BJ (cell line): ENCODE data around the gene ADGRG3. TPM values are rescaled to one million over a fixed set of nuclear protein-coding genes. Genes with fewer than 3 reads are reported as not detected.

Source experiments
- CTCF ChIA-PET: fragments of 350-600 bp; formaldehyde crosslinking; extraction: SDS; loops from one replicate; lab custom pipeline; 2021; ENCODE audit warnings: antibody characterized with exemption, inconsistent platforms; lab: Yijun Ruan, JAX
- POLR2A ChIA-PET: fragments of 300-600 bp; sonication (Branson Sonifier 250); formaldehyde crosslinking; extraction: SDS; loops from one replicate; lab custom pipeline; 2021; ENCODE audit warnings: antibody characterized with exemption; lab: Charles Lee
- DNase-seq: peaks from one replicate; pipeline ENCODE4 v3.0.0-alpha.2; 2011; ENCODE audit warnings: low read depth
- H3K27me3 ChIP-seq: 2 replicates; pipeline ENCODE4 v1.6.0; 2011; ENCODE audit warnings: low read length; ENCODE audit not compliant: control insufficient read depth, insufficient read depth
- H3K36me3 ChIP-seq: 2 replicates; pipeline ENCODE4 v1.5.1; 2011; ENCODE audit warnings: low read length; ENCODE audit not compliant: control insufficient read depth, insufficient read depth
- H3K4me3 ChIP-seq: 2 replicates; pipeline ENCODE4 v1.5.1; 2011; ENCODE audit warnings: low read depth, mild to moderate bottlenecking, control low read depth, low read length
- polyA plus RNA-seq: library from polyadenylated mRNA; depleted of rRNA; stranded (reverse); fragments of >200 nt; gene quantifications from 2 replicates; pipeline ENCODE4 v1.2.3, GENCODE V29; 2011
- TF ChIP-seq, protein P1 (sequence below): IDR thresholded peaks from 2 replicates; pipeline ENCODE4 v1.5.1; 2011; ENCODE audit warnings: low read depth, mild to moderate bottlenecking, control low read depth, inconsistent platforms, low read length, moderate library complexity; ENCODE audit not compliant: insufficient read depth

The ADGRG3 gene
- polyA plus RNA-seq, 1 experiment: not detected

DNA sequence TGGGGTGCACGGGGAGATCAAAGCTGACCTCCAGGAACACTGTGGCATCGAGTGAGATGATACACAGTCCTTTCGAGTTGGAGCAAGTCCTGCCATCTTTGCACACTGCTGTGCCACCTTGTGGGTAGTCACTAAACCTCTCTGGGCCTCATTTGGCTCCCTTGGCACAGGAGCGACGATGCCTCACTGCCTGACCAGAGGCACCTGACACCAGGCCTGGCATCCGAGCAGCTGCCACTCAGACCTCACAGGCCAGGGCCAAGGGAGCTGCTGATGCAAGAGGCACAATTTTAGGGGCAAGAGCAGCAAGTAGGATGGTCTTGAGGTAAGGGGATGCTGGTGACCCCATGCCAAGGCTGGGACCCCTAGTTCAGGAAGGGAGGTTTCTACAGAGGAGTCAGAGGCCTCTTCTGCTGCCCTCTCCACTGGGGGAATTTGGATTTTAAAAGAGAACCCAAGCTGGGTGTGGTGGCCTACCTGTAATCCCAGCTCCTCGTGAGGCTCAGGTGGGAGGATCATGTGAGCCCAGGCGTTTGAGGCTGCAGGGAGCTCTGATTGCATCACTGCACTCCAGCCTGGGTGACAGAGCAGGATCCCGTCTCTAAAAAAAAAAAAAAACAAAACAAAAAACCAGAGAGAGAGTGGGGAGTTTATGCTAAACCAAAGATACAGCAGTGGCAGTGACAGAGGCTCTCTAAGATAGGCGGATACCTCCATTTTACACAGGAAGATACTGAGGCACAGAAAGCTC lies 46.4 kb upstream of the ADGRG3 start:
- Histone ChIP-seq H3K4me3 (no peak overlapping the region), H3K27me3 (no peaks in the 10 kb centered on the region), H3K36me3 (no peaks in the 10 kb centered on the region)
- ChIA-PET POLR2A (interaction anchor here (0.7 kb wide), 1 partner anchor 174 kb away, joined by 6 read pairs; the partner anchor contains the start of genes CIAPIN1 and COQ9), CTCF (interaction anchor here (0.9 kb wide), 1 partner anchor 28 kb away, joined by 3 read pairs; no protein-coding TSS in a partner anchor)
- TF ChIP-seq, protein P1, sequence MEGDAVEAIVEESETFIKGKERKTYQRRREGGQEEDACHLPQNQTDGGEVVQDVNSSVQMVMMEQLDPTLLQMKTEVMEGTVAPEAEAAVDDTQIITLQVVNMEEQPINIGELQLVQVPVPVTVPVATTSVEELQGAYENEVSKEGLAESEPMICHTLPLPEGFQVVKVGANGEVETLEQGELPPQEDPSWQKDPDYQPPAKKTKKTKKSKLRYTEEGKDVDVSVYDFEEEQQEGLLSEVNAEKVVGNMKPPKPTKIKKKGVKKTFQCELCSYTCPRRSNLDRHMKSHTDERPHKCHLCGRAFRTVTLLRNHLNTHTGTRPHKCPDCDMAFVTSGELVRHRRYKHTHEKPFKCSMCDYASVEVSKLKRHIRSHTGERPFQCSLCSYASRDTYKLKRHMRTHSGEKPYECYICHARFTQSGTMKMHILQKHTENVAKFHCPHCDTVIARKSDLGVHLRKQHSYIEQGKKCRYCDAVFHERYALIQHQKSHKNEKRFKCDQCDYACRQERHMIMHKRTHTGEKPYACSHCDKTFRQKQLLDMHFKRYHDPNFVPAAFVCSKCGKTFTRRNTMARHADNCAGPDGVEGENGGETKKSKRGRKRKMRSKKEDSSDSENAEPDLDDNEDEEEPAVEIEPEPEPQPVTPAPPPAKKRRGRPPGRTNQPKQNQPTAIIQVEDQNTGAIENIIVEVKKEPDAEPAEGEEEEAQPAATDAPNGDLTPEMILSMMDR: no peak
- DNase-seq: no peak

DNA sequence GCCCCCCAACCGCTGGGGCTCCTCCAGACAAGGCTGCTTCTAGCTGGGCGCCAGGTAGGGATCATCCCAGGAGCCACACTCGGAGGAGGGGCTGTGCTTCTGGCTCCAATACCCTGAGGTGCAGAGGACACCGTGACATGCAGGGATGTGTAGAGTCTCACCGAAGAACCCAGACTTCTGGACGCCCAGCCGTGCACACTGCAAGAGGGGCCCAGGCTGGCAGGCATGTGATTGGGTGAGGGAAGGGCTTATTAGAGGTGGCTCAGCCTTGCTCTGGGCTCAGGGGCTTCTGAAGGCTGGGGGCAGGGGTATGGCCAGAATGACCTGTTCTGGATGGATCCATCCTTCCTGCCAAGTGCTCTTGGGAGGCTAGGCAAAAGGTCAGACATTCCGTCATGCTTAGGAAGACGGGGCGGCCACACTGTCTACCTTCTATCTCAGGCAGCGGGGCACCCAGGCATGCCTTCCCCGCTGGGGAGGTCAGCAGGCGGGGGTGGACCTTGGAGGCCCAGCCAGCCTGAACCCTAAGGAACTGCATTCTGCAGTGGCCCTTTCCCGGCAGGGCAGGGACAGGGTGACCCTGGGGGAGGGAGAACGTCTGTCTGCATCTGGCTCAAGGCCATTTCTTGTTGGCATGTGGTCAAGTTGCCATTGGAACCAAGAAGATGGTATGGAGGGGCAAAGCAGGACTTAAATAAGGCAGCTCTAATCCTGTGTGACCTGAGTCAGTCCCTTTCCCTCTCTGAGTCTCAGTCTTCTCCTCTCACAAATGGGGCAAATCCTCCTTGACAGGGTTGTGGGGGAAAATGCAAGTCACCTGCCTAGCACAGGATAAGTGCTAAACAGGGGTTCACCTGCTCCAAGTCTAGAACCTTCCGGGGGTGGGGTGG lies 45.5 kb upstream of the ADGRG3 start:
- no peak for DNase-seq
- no peaks in the 10 kb centered on the region for H3K27me3 ChIP-seq
- TF ChIP-seq, protein P1: no peak
- no peak overlapping the region for H3K4me3 ChIP-seq
- CTCF ChIA-PET: interaction anchor here (0.9 to 2.1 kb wide), 5 partner anchors 21 to 31 kb away, joined by 3 to 8 read pairs (median 6); no protein-coding TSS in a partner anchor
- no peaks in the 10 kb centered on the region for H3K36me3 ChIP-seq
- POLR2A ChIA-PET: no interaction called here

DNA sequence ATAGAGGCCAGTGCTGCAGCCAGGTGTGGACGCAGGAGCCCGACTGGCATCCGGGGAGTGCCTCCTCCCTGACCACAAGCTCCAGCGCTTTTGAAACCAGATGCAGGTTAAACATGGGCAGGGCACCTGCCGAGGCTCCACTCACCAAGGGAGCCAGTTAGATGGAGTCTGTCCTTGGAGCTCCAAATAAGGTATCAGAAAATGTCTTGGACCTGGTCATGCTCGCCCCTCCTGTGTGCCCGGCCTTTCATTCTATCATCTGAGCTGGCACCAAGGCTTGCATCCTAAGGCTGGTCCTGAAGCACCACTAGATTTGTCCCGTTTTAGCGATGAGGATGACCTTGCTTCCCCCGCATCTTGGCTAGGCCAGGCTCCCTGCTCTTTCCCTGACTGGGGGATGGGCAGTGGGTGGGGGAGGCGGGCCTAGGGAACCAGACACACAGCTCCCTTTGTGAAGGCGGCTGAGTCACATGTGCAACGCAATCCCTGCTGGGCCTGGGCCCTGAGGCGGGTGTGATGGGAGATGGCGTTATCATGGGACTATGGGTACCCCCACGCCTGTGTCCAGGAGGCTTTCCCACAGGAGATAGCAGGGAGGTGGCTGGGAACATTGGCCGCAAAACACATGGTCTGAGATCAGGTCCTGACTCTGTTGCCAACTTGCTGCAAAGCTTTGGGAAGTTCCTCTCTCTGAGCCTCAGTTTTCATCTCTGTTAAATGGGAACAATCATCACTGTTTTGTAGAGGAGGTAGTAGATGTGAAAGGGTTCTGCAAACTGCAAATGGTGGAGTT lies 44.7 kb upstream of the ADGRG3 start:
- ChIA-PET CTCF (interaction anchor here (1.6 to 2.1 kb wide), 5 partner anchors 12 to 32 kb away, joined by 5 to 8 read pairs (median 7); no protein-coding TSS in a partner anchor), POLR2A (no interaction called here)
- DNase-seq: no peak
- TF ChIP-seq, protein P1: no peak
- no peaks in the 10 kb centered on the region for H3K27me3 ChIP-seq
- no peaks in the 10 kb centered on the region for H3K36me3 ChIP-seq
- no peak overlapping the region for H3K4me3 ChIP-seq

DNA sequence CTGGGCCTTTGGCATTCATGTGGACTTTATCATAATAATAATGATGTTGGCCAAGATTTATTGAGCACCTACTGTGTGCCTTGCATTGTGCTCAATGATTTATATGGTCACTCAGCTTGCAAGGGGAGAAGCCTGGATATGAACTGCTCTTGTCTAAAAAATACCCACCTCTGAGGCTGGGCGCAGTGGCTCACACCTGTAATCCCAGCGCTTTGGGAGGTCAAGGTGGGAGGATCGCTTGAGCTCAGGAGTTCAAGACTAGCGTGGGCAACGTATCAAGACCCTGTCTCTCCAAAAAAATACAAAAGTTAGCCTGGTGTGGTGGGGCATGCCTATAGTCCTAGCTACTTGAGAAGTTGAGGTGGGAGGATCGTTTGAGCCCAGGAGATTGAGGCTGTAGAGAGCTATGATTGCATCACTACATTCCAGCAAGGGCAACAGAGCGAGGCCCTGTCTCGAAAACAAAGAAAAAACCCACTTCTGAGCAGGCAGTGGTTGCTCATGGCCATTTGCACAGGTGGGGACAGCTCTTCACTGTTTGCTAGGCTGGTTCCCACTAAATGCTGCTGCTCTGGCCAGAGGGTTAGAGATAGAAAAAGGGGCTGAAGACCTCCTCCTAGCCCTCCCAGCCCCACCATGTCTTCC lies 43.9 kb upstream of the ADGRG3 start:
- DNase-seq: no peak
- Histone ChIP-seq H3K4me3 (no peak overlapping the region), H3K27me3 (no peaks in the 10 kb centered on the region), H3K36me3 (no peaks in the 10 kb centered on the region)
- TF ChIP-seq, protein P1: no peak
- ChIA-PET CTCF (interaction anchor here (1.6 to 2.1 kb wide), 5 partner anchors 13 to 33 kb away, joined by 5 to 8 read pairs (median 7); no protein-coding TSS in a partner anchor), POLR2A (no interaction called here)
